Measurements from ENCODE around the gene LRRC4C. TPM values are rescaled to one million over a fixed set of nuclear protein-coding genes. Genes with fewer than 3 reads are reported as not detected.
"Not testable (repeated sequence)": the region's sequence is repeated elsewhere in the genome, so short reads cannot be mapped to it uniquely, and the experiment has no call there.

LRRC4C gene
- total and polyA plus RNA-seq, 7 donors: 0.98 to 5.4 (median 3.0) TPM; not detected in 1

- H3K4me3 ChIP-seq: no peak overlapping the region
- H3K36me3 ChIP-seq: no peaks in the 10 kb centered on the region
- no peaks in the 10 kb centered on the region for H3K9me3 ChIP-seq
- no peak for DNase-seq
- intact Hi-C loops (cut with DNase I): no loop called here
- H3K27me3 ChIP-seq: no peaks in the 10 kb centered on the region
- TF ChIP-seq CTCF (IDR thresholded peaks at IDR 0.05): no peak
- no peak for TF ChIP-seq POLR2AphosphoS5 (IDR thresholded peaks at IDR 0.05)
- TF ChIP-seq EP300 (IDR thresholded peaks at IDR 0.05): no peak
- no peak for TF ChIP-seq POLR2A (IDR thresholded peaks at IDR 0.05)
- H3K27ac ChIP-seq: no peak overlapping the region
- WGBS, 2 donors: 54 to 68% methylated on average over 3 of the region's 3 CpGs
- H3K4me1 ChIP-seq: no peaks in the 10 kb centered on the region
These were observed 915.3 kb downstream of the LRRC4C start for GRCh38 chr11:40544162-40544561.

- WGBS, 2 donors: 52 to 62% methylated on average over 1 of the region's 1 CpG
- Histone ChIP-seq H3K27ac (no peak overlapping the region), H3K27me3 (no peaks in the 10 kb centered on the region), H3K4me1 (no peaks in the 10 kb centered on the region), H3K9me3 (no peaks in the 10 kb centered on the region), H3K36me3 (no peaks in the 10 kb centered on the region), H3K4me3 (no peak overlapping the region)
- intact Hi-C loops (cut with DNase I): no loop called here
- no peak for DNase-seq
- TF ChIP-seq CTCF (IDR thresholded peaks at IDR 0.05): no peak
- no peak for TF ChIP-seq EP300 (IDR thresholded peaks at IDR 0.05)
- no peak for TF ChIP-seq POLR2AphosphoS5 (IDR thresholded peaks at IDR 0.05)
- no peak for TF ChIP-seq POLR2A (IDR thresholded peaks at IDR 0.05)
These were observed 916.6 kb downstream of the LRRC4C start for GRCh38 chr11:40542821-40543220.

- Histone ChIP-seq H3K27me3 (no peaks in the 10 kb centered on the region), H3K9me3 (no peaks in the 10 kb centered on the region), H3K4me3 (no peak overlapping the region), H3K27ac (no peak overlapping the region), H3K36me3 (no peaks in the 10 kb centered on the region), H3K4me1 (no peaks in the 10 kb centered on the region)
- no peak for DNase-seq
- TF ChIP-seq EP300 (IDR thresholded peaks at IDR 0.05) (no peak), POLR2AphosphoS5 (IDR thresholded peaks at IDR 0.05) (no peak), CTCF (IDR thresholded peaks at IDR 0.05) (no peak), POLR2A (IDR thresholded peaks at IDR 0.05) (no peak)
- 62 to 68% methylated on average over 3 of the region's 3 CpGs for WGBS, 2 donors
- intact Hi-C loops (cut with DNase I): no loop called here
These were observed 921.7 kb downstream of the LRRC4C start for GRCh38 chr11:40537734-40538133.

GRCh38 chr11:40522080-40522479 is 937.4 kb downstream of the LRRC4C start:
- H3K4me1 ChIP-seq; H3K36me3 ChIP-seq; H3K27ac ChIP-seq; H3K4me3 ChIP-seq; intact Hi-C loops (cut with DNase I); H3K27me3 ChIP-seq; H3K9me3 ChIP-seq: not testable (repeated sequence)
- DNase-seq: peak; percentile 53
- WGBS, 2 donors: 87% methylated on average over 6 of the region's 6 CpGs

DNA sequence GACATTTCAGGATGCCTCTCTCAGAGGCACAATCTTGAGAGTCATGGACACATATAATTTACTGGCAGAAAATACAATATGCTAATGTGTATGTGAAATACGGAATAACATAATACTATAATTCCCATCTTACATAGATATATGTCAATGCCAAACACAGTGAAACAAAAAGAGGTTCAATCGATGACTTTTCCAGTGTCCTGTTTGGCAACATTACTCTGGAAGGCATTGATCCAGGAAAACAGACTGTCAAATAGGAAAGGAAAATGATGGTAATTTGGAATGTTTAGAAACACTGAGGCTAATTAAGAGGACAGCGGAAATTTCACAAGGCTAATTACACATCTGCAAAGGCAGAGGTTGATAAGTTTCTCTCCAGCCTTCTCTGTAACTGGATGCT is 942.3 kb downstream of the LRRC4C start:
- intact Hi-C loops (cut with DNase I): no loop called here
- 90 to 92% methylated on average over 3 of the region's 3 CpGs for WGBS, 2 donors
- H3K27me3 ChIP-seq: no peaks in the 10 kb centered on the region

More for the DNA sequence above, 942.3 kb downstream of the LRRC4C start:
- TF ChIP-seq POLR2AphosphoS5 (IDR thresholded peaks at IDR 0.05) (no peak), CTCF (IDR thresholded peaks at IDR 0.05) (no peak), EP300 (IDR thresholded peaks at IDR 0.05) (no peak), POLR2A (IDR thresholded peaks at IDR 0.05) (no peak)
- H3K9me3 ChIP-seq: no peaks in the 10 kb centered on the region
- no peaks in the 10 kb centered on the region for H3K36me3 ChIP-seq
- H3K27ac ChIP-seq: no peak overlapping the region
- H3K4me3 ChIP-seq: no peak overlapping the region
- H3K4me1 ChIP-seq: no peaks in the 10 kb centered on the region
- no peak for DNase-seq
